H1 (cell line): ENCODE measurements around the gene SNHG17. TPM values are rescaled to one million over a fixed set of nuclear protein-coding genes. Genes with fewer than 3 reads are reported as not detected.
"Not testable (repeated sequence)": the region's sequence is repeated elsewhere in the genome, so short reads cannot be mapped to it uniquely, and the experiment has no call there.

Source experiments
- CTCF ChIA-PET: fragments of 300-600 bp; sonication (Branson Sonifier 250); formaldehyde crosslinking; loops from one replicate; lab custom pipeline; 2021; ENCODE audit not compliant: partially characterized antibody; lab: Charles Lee
- POLR2A ChIA-PET: fragments of 300-600 bp; sonication (Branson Sonifier 250); formaldehyde crosslinking; loops from one replicate; lab custom pipeline; 2021; ENCODE audit warnings: inconsistent platforms; ENCODE audit not compliant: partially characterized antibody; lab: Charles Lee
- DNase-seq, 2 experiments: peaks; one replicate each; pipeline versions ENCODE4 v3.0.0 to v3.0.0-alpha.2; 2010 to 2022; ENCODE audit warnings: low spot score in 2 of 2, low read depth in 1 of 2, mixed read lengths in 1 of 2
- FAIRE-seq: peaks from 2 replicates; lab custom pipeline; 2011; peaks lifted over from hg19 to GRCh38; lab: Jason Lieb, UNC
- H2AFZ ChIP-seq: 2 replicates; pipeline ENCODE4 v1.8.1; 2012; ENCODE audit warnings: low read length, inconsistent platforms
- H2AK5ac ChIP-seq: 2 replicates; pipeline ENCODE4 v1.6.1; 2013; ENCODE audit warnings: low read depth, low read length
- H2BK120ac ChIP-seq: replicated peaks from 2 replicates; pipeline ENCODE3; 2013; ENCODE audit warnings: low read depth, low read length, inconsistent platforms
- H2BK12ac ChIP-seq: 2 replicates; pipeline ENCODE4 v1.6.1; 2013; ENCODE audit warnings: low read depth, low read length
- H2BK15ac ChIP-seq: 2 replicates; pipeline ENCODE4 v1.6.1; 2013; ENCODE audit warnings: low read length
- H2BK20ac ChIP-seq: 2 replicates; pipeline ENCODE4 v1.6.1; 2013; ENCODE audit warnings: low read length
- H2BK5ac ChIP-seq: 2 replicates; pipeline ENCODE4 v1.6.1; 2013; ENCODE audit warnings: low read depth, low read length
- H3K14ac ChIP-seq: 2 replicates; pipeline ENCODE4 v1.6.1; 2013; ENCODE audit warnings: inconsistent platforms; ENCODE audit not compliant: insufficient read length
- H3K18ac ChIP-seq: 2 replicates; pipeline ENCODE4 v1.6.1; 2013; ENCODE audit warnings: low read length; ENCODE audit errors: extremely low read depth
- H3K23ac ChIP-seq: 2 replicates; pipeline ENCODE4 v1.6.1; 2013; ENCODE audit warnings: inconsistent platforms; ENCODE audit not compliant: insufficient read length
- H3K23me2 ChIP-seq: 2 replicates; pipeline ENCODE4 v1.6.1; 2013; ENCODE audit warnings: low read depth, low read length
- H3K27ac ChIP-seq: 2 replicates; pipeline ENCODE4 v1.6.1; 2011; ENCODE audit warnings: low read depth, low read length, inconsistent platforms
- H3K27me3 ChIP-seq, 4 experiments: replicated peaks in 1 of 4; 1 replicate in 1 of 4; 2 replicates in 3 of 4; pipeline versions ENCODE4 v1.6.1 to v1.8.1; 2011 to 2013; ENCODE audit warnings: low read length in 3 of 4, mild to moderate bottlenecking in 3 of 4, inconsistent platforms in 2 of 4, mixed read lengths in 2 of 4, moderate library complexity in 1 of 4; ENCODE audit not compliant: control insufficient read depth in 3 of 4, insufficient read depth in 3 of 4; ENCODE audit errors: extremely low read depth in 1 of 4
- H3K36me3 ChIP-seq, 4 experiments: 2 replicates each; pipeline versions ENCODE4 v1.6.1 to v1.8.1; 2011 to 2013; ENCODE audit warnings: mild to moderate bottlenecking in 4 of 4, low read length in 3 of 4, moderate library complexity in 2 of 4, control low read depth in 1 of 4, inconsistent platforms in 1 of 4; ENCODE audit not compliant: insufficient read depth in 4 of 4, control insufficient read depth in 2 of 4
- H3K4ac ChIP-seq: replicated peaks from 2 replicates; pipeline ENCODE3; 2013; ENCODE audit warnings: low read length, low read depth, mixed read lengths, inconsistent platforms; ENCODE audit not compliant: insufficient read length
- H3K4me1 ChIP-seq, 4 experiments: replicated peaks in 1 of 4; 1 replicate in 1 of 4; 2 replicates in 3 of 4; pipeline versions ENCODE4 v1.6.1 to v1.8.1; 2011 to 2013; ENCODE audit warnings: low read length in 3 of 4, inconsistent platforms in 2 of 4, mixed read lengths in 1 of 4; ENCODE audit not compliant: insufficient read depth in 4 of 4, control insufficient read depth in 3 of 4
- H3K4me2 ChIP-seq, 2 experiments: 2 replicates each; pipeline versions ENCODE4 v1.6.1 to v1.8.1; 2011 to 2013; ENCODE audit warnings: low read depth in 2 of 2, low read length in 2 of 2, control low read depth in 1 of 2, inconsistent platforms in 1 of 2, mild to moderate bottlenecking in 1 of 2; ENCODE audit not compliant: insufficient read depth in 1 of 2
- H3K4me3 ChIP-seq, 4 experiments: fragments of 200-600, 300-600 bp in 1 of 4; sonication (generic), shearing (Covaris generic), sonication (Bioruptor Twin) in 1 of 4; 2 replicates each; pipeline versions ENCODE4 v1.5.1 to v1.8.1; 2011 to 2016; ENCODE audit warnings: low read length in 4 of 4, low read depth in 3 of 4, control low read depth in 2 of 4, inconsistent platforms in 2 of 4, mild to moderate bottlenecking in 2 of 4, mixed read lengths in 1 of 4, moderate library complexity in 1 of 4; ENCODE audit not compliant: insufficient read depth in 2 of 4; ENCODE audit errors: extremely low read depth in 1 of 4
- H3K56ac ChIP-seq: replicated peaks from 2 replicates; pipeline ENCODE3; 2013; ENCODE audit warnings: low read depth, mild to moderate bottlenecking, mixed read lengths, low read length, inconsistent platforms; ENCODE audit not compliant: insufficient read length
- H3K79me1 ChIP-seq: 2 replicates; pipeline ENCODE4 v1.6.1; 2013; ENCODE audit warnings: low read depth, low read length, control low read depth
- H3K79me2 ChIP-seq, 2 experiments: 2 replicates each; pipeline versions ENCODE4 v1.6.1 to v1.8.1; 2012 to 2013; ENCODE audit warnings: low read length in 2 of 2, mild to moderate bottlenecking in 2 of 2, inconsistent platforms in 1 of 2; ENCODE audit not compliant: insufficient read depth in 2 of 2, control insufficient read depth in 1 of 2
- H3K9ac ChIP-seq, 4 experiments: replicated peaks in 1 of 4; 1 replicate in 1 of 4; 2 replicates in 3 of 4; pipeline versions ENCODE4 v1.6.1 to v1.8.1; 2011 to 2013; ENCODE audit warnings: low read depth in 3 of 4, low read length in 3 of 4, control low read depth in 2 of 4, mild to moderate bottlenecking in 2 of 4, moderate library complexity in 2 of 4, inconsistent platforms in 1 of 4; ENCODE audit errors: extremely low read depth in 1 of 4
- H3K9me3 ChIP-seq, 2 experiments: 2 replicates each; pipeline versions ENCODE4 v1.6.1 to v1.8.1; 2012 to 2013; ENCODE audit warnings: mild to moderate bottlenecking in 2 of 2, moderate library complexity in 2 of 2, control low read depth in 1 of 2, inconsistent platforms in 1 of 2, low read depth in 1 of 2, low read length in 1 of 2, mixed read lengths in 1 of 2; ENCODE audit not compliant: insufficient read depth in 2 of 2
- H4K20me1 ChIP-seq, 2 experiments: replicated peaks in 1 of 2; 2 replicates each; pipeline versions ENCODE3 to v1.8.1; 2011 to 2013; ENCODE audit warnings: inconsistent platforms in 2 of 2, low read length in 2 of 2, mild to moderate bottlenecking in 1 of 2; ENCODE audit not compliant: insufficient read depth in 2 of 2, control insufficient read depth in 1 of 2
- H4K5ac ChIP-seq: 2 replicates; pipeline ENCODE4 v1.6.1; 2013; ENCODE audit warnings: low read length, low read depth, mixed read lengths, inconsistent platforms; ENCODE audit not compliant: insufficient read length
- H4K8ac ChIP-seq: 2 replicates; pipeline ENCODE4 v1.8.0; 2013; ENCODE audit warnings: mild to moderate bottlenecking, moderate library complexity, low read length, inconsistent platforms; ENCODE audit not compliant: insufficient read depth; ENCODE audit errors: extremely low read depth
- H4K91ac ChIP-seq: replicated peaks from 2 replicates; pipeline ENCODE3; 2013; ENCODE audit warnings: low read length, mixed read lengths, inconsistent platforms; ENCODE audit not compliant: insufficient read length
- WGBS, 2 experiments: shearing (Covaris generic) in 1 of 2; methylation state at CpG; one replicate each; pipeline versions ENCODE4 v1.1.6 to v1.1.7; 2013 to 2015; ENCODE audit warnings: low lambda C conversion rate in 2 of 2, mixed read lengths in 2 of 2, inconsistent platforms in 1 of 2, low coverage in 1 of 2, missing lambda C conversion rate in 1 of 2; ENCODE audit not compliant: insufficient replicate concordance in 2 of 2, insufficient coverage in 1 of 2, insufficient read length in 1 of 2; ENCODE audit errors: extremely low coverage in 1 of 2, missing lambda C conversion rate in 1 of 2; 5-methylcytosine and 5-hydroxymethylcytosine counted together
- polyA plus RNA-seq, 7 experiments: library from polyadenylated mRNA; depleted of rRNA in 3 of 7; stranded (reverse) in 5 of 7; unstranded in 2 of 7; fragments of >200 nt in 5 of 7; fragments of 200-250 nt in 2 of 7; gene quantifications; 1 replicate in 5 of 7; 2 replicates in 1 of 7; 4 replicates in 1 of 7; pipeline versions ENCODE4 v1.2.1 to v1.2.3, GENCODE V29; 2011 to 2013; ENCODE audit warnings: missing spikeins in 2 of 7, mixed read lengths in 2 of 7
- total RNA-seq: library from RNA; stranded (reverse); fragmentation: NEBNext Ultra II Directional; extraction: Animal tissue kit (Norgen Biotek cat#: 25700); gene quantifications from 2 replicates; pipeline ENCODE4 v1.2.1, GENCODE V29; 2021

Gene SNHG17
- total and polyA plus RNA-seq, 2 of the 8 experiments (the other 6 are each of a cell fraction or from before 2014, with no cell fraction given), result 59.4 to 59.8 TPM

DNA sequence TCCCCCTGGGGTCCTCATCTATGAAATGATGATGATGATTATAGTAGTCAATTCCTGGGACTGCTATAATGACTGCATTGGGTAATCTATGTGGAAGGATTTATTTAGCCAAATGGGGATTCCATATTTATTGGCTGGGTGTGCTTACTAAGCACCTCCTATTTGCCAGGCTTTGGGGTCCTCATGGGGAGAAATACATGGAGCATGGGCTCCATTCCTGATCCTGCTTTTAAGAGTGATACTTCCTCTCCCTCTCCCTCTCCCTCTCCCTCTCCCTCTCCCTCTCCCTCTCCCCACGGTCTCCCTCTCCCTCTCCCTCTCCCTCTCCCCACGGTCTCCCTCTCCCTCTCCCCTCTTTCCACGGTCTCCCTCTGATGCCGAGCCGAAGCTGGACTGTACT is 57.3 kb downstream of the SNHG17 start:
- H3K4me1 ChIP-seq, FAIRE-seq, H2BK5ac ChIP-seq, H3K27ac ChIP-seq, H3K27me3 ChIP-seq, H3K9ac ChIP-seq, H4K91ac ChIP-seq, H2BK12ac ChIP-seq, DNase-seq, H3K79me1 ChIP-seq, H3K23ac ChIP-seq, H2BK120ac ChIP-seq, H3K18ac ChIP-seq, H3K36me3 ChIP-seq, H2BK15ac ChIP-seq, H3K4me2 ChIP-seq, POLR2A ChIA-PET, H3K56ac ChIP-seq, H3K79me2 ChIP-seq, H3K23me2 ChIP-seq, H3K9me3 ChIP-seq, H2AK5ac ChIP-seq, H2BK20ac ChIP-seq, H3K14ac ChIP-seq, H2AFZ ChIP-seq, H3K4ac ChIP-seq, H3K4me3 ChIP-seq, H4K20me1 ChIP-seq, H4K8ac ChIP-seq, H4K5ac ChIP-seq: not testable (repeated sequence)
- no CpG with 5 or more reads among the region's 5 CpGs for WGBS, 2 experiments
- CTCF ChIA-PET, result interaction anchor here (0.9 to 9.9 kb wide), 3 partner anchors 11 to 40 kb away, joined by 3 to 90 read pairs (median 3); no protein-coding TSS in a partner anchor
